H1 (cell line): ENCODE data around the gene DNAJB6.

Experiments
- EP300 ChIP-seq, 2 experiments: IDR thresholded peaks; 1 replicate in 1 of 2; 2 replicates in 1 of 2; pipeline ENCODE4 v1.6.1; 2011 to 2012; ENCODE audit warnings: low read depth in 2 of 2, low read length in 2 of 2, mild to moderate bottlenecking in 2 of 2, borderline replicate concordance in 1 of 2, inconsistent platforms in 1 of 2, moderate library complexity in 1 of 2
- JUND ChIP-seq: IDR thresholded peaks from 2 replicates; pipeline ENCODE4 v1.6.1; 2011; ENCODE audit warnings: mild to moderate bottlenecking, improper control_type of control experiment, low read length
- POLR2A ChIP-seq, 2 experiments: IDR thresholded peaks; 1 replicate in 1 of 2; 2 replicates in 1 of 2; pipeline ENCODE4 v1.6.1; 2011; ENCODE audit warnings: low read depth in 2 of 2, low read length in 2 of 2, mild to moderate bottlenecking in 2 of 2; ENCODE audit errors: control extremely low read depth in 1 of 2
- POLR2AphosphoS5 ChIP-seq: IDR thresholded peaks from 2 replicates; pipeline ENCODE4 v1.6.1; 2011; ENCODE audit warnings: low read depth, low read length
- RBBP5 ChIP-seq: IDR thresholded peaks from 2 replicates; pipeline ENCODE4 v1.7.1; 2012; ENCODE audit warnings: low read depth, mild to moderate bottlenecking, inconsistent platforms, low read length, moderate library complexity, borderline replicate concordance
- RNF2 ChIP-seq: fragments of 200-900, 300-1000 bp; sonication (generic); IDR thresholded peaks from 2 replicates; pipeline ENCODE4 v1.7.1; 2016; ENCODE audit warnings: borderline replicate concordance, low read depth, mild to moderate bottlenecking, antibody characterized with exemption, low read length; ENCODE audit not compliant: poor library complexity, severe bottlenecking; ENCODE audit errors: missing control alignments
- TAF1 ChIP-seq: IDR thresholded peaks from 2 replicates; pipeline ENCODE4 v1.6.1; 2011; ENCODE audit warnings: mild to moderate bottlenecking, low read depth, low read length
- TCF12 ChIP-seq: IDR thresholded peaks from 2 replicates; pipeline ENCODE4 v1.6.1; 2011; ENCODE audit warnings: low read depth, mild to moderate bottlenecking, low read length
- USF2 ChIP-seq: IDR thresholded peaks from 2 replicates; pipeline ENCODE4 v1.6.1; 2011; ENCODE audit warnings: low read length, improper control_type of control experiment
- YY1 ChIP-seq: IDR thresholded peaks from 2 replicates; pipeline ENCODE4 v1.6.1; 2011; ENCODE audit warnings: low read depth, mild to moderate bottlenecking, low read length
- TF ChIP-seq, protein P1 (sequence below), 3 experiments: IDR thresholded peaks; 1 replicate in 2 of 3; 2 replicates in 1 of 3; pipeline versions ENCODE4 v1.5.1 to v1.6.1; 2011; ENCODE audit warnings: low read length in 3 of 3, mild to moderate bottlenecking in 3 of 3, inconsistent platforms in 2 of 3, low read depth in 1 of 3, moderate library complexity in 1 of 3; ENCODE audit not compliant: insufficient read depth in 1 of 3; ENCODE audit errors: control extremely low read depth in 1 of 3
- TF ChIP-seq, protein P2 (sequence below): IDR thresholded peaks from 2 replicates; pipeline ENCODE4 v1.6.1; 2012; ENCODE audit warnings: low read length, inconsistent platforms

DNA sequence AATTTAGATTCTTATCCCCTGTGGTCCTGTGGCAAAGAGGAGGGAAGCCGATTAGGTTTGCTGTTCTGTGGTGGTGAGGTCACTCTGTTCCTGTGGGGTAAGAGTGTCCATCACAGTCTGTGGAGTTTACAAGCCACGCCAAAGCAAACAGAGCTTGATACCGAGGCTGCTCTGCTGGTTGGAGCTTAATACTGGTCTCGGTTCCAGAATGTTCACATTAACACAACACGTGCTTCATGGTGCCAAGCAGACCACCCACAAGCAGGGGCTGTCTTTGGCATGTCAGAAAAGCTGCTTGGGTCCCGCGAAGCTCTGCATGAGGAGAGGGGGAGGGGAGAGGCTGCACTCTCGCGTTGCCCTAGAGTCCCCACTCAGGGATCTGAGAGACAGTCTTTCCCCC lies 47.5 kb downstream of the DNAJB6 start:
- TF ChIP-seq, protein P1, sequence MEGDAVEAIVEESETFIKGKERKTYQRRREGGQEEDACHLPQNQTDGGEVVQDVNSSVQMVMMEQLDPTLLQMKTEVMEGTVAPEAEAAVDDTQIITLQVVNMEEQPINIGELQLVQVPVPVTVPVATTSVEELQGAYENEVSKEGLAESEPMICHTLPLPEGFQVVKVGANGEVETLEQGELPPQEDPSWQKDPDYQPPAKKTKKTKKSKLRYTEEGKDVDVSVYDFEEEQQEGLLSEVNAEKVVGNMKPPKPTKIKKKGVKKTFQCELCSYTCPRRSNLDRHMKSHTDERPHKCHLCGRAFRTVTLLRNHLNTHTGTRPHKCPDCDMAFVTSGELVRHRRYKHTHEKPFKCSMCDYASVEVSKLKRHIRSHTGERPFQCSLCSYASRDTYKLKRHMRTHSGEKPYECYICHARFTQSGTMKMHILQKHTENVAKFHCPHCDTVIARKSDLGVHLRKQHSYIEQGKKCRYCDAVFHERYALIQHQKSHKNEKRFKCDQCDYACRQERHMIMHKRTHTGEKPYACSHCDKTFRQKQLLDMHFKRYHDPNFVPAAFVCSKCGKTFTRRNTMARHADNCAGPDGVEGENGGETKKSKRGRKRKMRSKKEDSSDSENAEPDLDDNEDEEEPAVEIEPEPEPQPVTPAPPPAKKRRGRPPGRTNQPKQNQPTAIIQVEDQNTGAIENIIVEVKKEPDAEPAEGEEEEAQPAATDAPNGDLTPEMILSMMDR (IDR thresholded peaks at IDR 0.05; ENCODE audit: control extremely low read depth in 1 of 3, insufficient read depth in 1 of 3, low read depth in 1 of 3, low read length in 3 of 3), result no peak
- no peak for TF ChIP-seq RBBP5
- TF ChIP-seq POLR2A (IDR thresholded peaks at IDR 0.05; ENCODE audit: control extremely low read depth in 1 of 2, low read depth in 2 of 2, low read length in 2 of 2), result peak in 1 of 2 experiments; percentile 36; a peak in 1 of 3 replicates
- TF ChIP-seq TCF12, result no peak
- TF ChIP-seq, protein P2, sequence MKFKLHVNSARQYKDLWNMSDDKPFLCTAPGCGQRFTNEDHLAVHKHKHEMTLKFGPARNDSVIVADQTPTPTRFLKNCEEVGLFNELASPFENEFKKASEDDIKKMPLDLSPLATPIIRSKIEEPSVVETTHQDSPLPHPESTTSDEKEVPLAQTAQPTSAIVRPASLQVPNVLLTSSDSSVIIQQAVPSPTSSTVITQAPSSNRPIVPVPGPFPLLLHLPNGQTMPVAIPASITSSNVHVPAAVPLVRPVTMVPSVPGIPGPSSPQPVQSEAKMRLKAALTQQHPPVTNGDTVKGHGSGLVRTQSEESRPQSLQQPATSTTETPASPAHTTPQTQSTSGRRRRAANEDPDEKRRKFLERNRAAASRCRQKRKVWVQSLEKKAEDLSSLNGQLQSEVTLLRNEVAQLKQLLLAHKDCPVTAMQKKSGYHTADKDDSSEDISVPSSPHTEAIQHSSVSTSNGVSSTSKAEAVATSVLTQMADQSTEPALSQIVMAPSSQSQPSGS, result no peak
- TF ChIP-seq USF2, result no peak
- TF ChIP-seq TAF1, result no peak
- no peak for TF ChIP-seq RNF2
- no peak for TF ChIP-seq YY1
- no peak for TF ChIP-seq POLR2AphosphoS5
- TF ChIP-seq EP300 (IDR thresholded peaks at IDR 0.05; ENCODE audit: borderline replicate concordance in 1 of 2, low read depth in 2 of 2, low read length in 2 of 2), result no peak
- TF ChIP-seq JUND, result no peak
